HepG2 (cell line): ENCODE results near the gene CHMP1A. TPM values are rescaled to one million over a fixed set of nuclear protein-coding genes. Genes with fewer than 3 reads are reported as not detected.

Experiments
- CHCHD3 ChIP-seq: sonication (generic); formaldehyde crosslinking; IDR thresholded peaks from 2 replicates; pipeline ENCODE4 v1.8.0; 2022; ENCODE audit warnings: mild to moderate bottlenecking, missing genetic modification reagents, moderate library complexity
- CREBL2 ChIP-seq: sonication (generic); formaldehyde crosslinking; IDR thresholded peaks from 2 replicates; pipeline ENCODE4 v1.8.1; 2023; ENCODE audit warnings: missing genetic modification reagents, mild to moderate bottlenecking, borderline replicate concordance
- FLYWCH1 ChIP-seq: sonication (generic); formaldehyde crosslinking; IDR thresholded peaks from 2 replicates; pipeline ENCODE4 v1.8.1; 2023; ENCODE audit warnings: mild to moderate bottlenecking, missing genetic modification reagents
- FOXK1 ChIP-seq: sonication (generic); formaldehyde crosslinking; IDR thresholded peaks from 2 replicates; pipeline ENCODE4 v1.4.0; 2020; ENCODE audit warnings: low read depth, missing genetic modification reagents, borderline replicate concordance
- FOXO1 ChIP-seq: sonication (generic); formaldehyde crosslinking; IDR thresholded peaks from 2 replicates; pipeline ENCODE4 v1.4.0; 2020; ENCODE audit warnings: missing genetic modification reagents
- HINFP ChIP-seq: sonication (generic); formaldehyde crosslinking; IDR thresholded peaks from 2 replicates; pipeline ENCODE4 v1.4.0; 2020; ENCODE audit warnings: low read depth, mild to moderate bottlenecking, missing genetic modification reagents
- HNF4A ChIP-seq: sonication (generic); formaldehyde crosslinking; IDR thresholded peaks from 2 replicates; pipeline ENCODE4 v1.4.0; 2020; ENCODE audit warnings: missing genetic modification reagents
- IRF9 ChIP-seq: sonication (generic); formaldehyde crosslinking; IDR thresholded peaks from 2 replicates; pipeline ENCODE4 v1.8.0; 2022; ENCODE audit warnings: missing genetic modification reagents, mild to moderate bottlenecking, borderline replicate concordance
- LRRFIP1 ChIP-seq: sonication (generic); formaldehyde crosslinking; conservative IDR thresholded peaks from 2 replicates; pipeline ENCODE4 v1.4.0; 2020; ENCODE audit warnings: missing genetic modification reagents
- PHF8 ChIP-seq: sonication (generic); formaldehyde crosslinking; IDR thresholded peaks from 2 replicates; pipeline ENCODE4 v1.5.0; 2020; ENCODE audit warnings: missing genetic modification reagents
- PTBP1 ChIP-seq: fragments of 200-400 bp; formaldehyde crosslinking; IDR thresholded peaks from 2 replicates; pipeline ENCODE4 v1.6.1; 2018; ENCODE audit warnings: low read length, low read depth; ENCODE audit not compliant: poor library complexity, severe bottlenecking
- REPIN1 ChIP-seq: sonication (generic); formaldehyde crosslinking; IDR thresholded peaks from 2 replicates; pipeline ENCODE4 v1.8.0; 2022; ENCODE audit warnings: missing genetic modification reagents, low read depth, mild to moderate bottlenecking, borderline replicate concordance
- YEATS2 ChIP-seq: sonication (generic); formaldehyde crosslinking; IDR thresholded peaks from 2 replicates; pipeline ENCODE4 v1.4.0; 2020; ENCODE audit warnings: missing genetic modification reagents, borderline replicate concordance
- ZBTB2 ChIP-seq: sonication (generic); formaldehyde crosslinking; IDR thresholded peaks from 2 replicates; pipeline ENCODE4 v1.8.0; 2022; ENCODE audit warnings: low read depth, missing genetic modification reagents
- ZNF296 ChIP-seq: sonication (generic); formaldehyde crosslinking; conservative IDR thresholded peaks from 2 replicates; pipeline ENCODE4 v1.5.0; 2020; ENCODE audit warnings: mild to moderate bottlenecking, missing genetic modification reagents
- ZNF317 ChIP-seq: sonication (generic); formaldehyde crosslinking; IDR thresholded peaks from 2 replicates; pipeline ENCODE4 v1.5.0; 2020; ENCODE audit warnings: mild to moderate bottlenecking, missing genetic modification reagents
- ZNF607 ChIP-seq: sonication (generic); formaldehyde crosslinking; IDR thresholded peaks from 2 replicates; pipeline ENCODE4 v1.5.1; 2020; ENCODE audit warnings: missing genetic modification reagents, mild to moderate bottlenecking, borderline replicate concordance
- ZNF770 ChIP-seq: sonication (generic); formaldehyde crosslinking; IDR thresholded peaks from 2 replicates; pipeline ENCODE4 v1.5.0; 2020; ENCODE audit warnings: mild to moderate bottlenecking, missing genetic modification reagents
- ZNF773 ChIP-seq: sonication (generic); formaldehyde crosslinking; IDR thresholded peaks from 2 replicates; pipeline ENCODE4 v1.4.0; 2020; ENCODE audit warnings: missing genetic modification reagents, borderline replicate concordance
- polyA plus RNA-seq, 8 experiments: library from polyadenylated mRNA; depleted of rRNA in 3 of 8; stranded (reverse) in 7 of 8; unstranded in 1 of 8; fragments of >200 nt; fragmentation: Illumina TruSeq in 4 of 8; extraction: Trizol in 4 of 8; gene quantifications; 2 replicates each; pipeline versions ENCODE4 v1.2.1 to v1.2.3, GENCODE V29; 2011 to 2016; ENCODE audit warnings: low read depth in 4 of 8, missing spikeins in 1 of 8, mixed read lengths in 1 of 8; ENCODE audit not compliant: insufficient read depth in 1 of 8
- total RNA-seq, 5 experiments: library from RNA; depleted of rRNA; stranded (reverse); fragments of >200 nt; fragmentation: Illumina TruSeq; extraction: Trizol; gene quantifications; 2 replicates each; pipeline ENCODE4 v1.2.3, GENCODE V29; 2016; ENCODE audit warnings: low read depth in 1 of 5

Gene CHMP1A
- total and polyA plus RNA-seq, 2 of the 13 experiments (the other 11 are each of a cell fraction or from before 2014, with no cell fraction given), result 69.4 to 73.3 TPM

- TF ChIP-seq CHCHD3 (CRISPR knock-in tag) (0 out of 2 replicates have a peak, but pooled peaks have one; percentile 17), FOXK1 (CRISPR knock-in tag) (peak; percentile 98), IRF9 (peak; percentile 94), ZNF317 (CRISPR knock-in tag) (peak; percentile 96), REPIN1 (peak; percentile 100), YEATS2 (peak; percentile 87; the same call in 1 of the 2 replicates), ZNF770 (CRISPR knock-in tag) (peak; percentile 99), FLYWCH1 (0 out of 2 replicates have a peak, but pooled peaks have one; percentile 85), ZBTB2 (CRISPR knock-in tag) (peak; percentile 62), FOXO1 (CRISPR knock-in tag) (peak; percentile 98), PTBP1 (no peak), CREBL2 (peak; percentile 92), LRRFIP1 (CRISPR knock-in tag) (no peak), ZNF607 (CRISPR knock-in tag) (peak; percentile 99; the same call in 1 of the 2 replicates), ZNF296 (CRISPR knock-in tag) (no peak; the same call in 1 of the 2 replicates), HNF4A (peak; percentile 99), PHF8 (CRISPR knock-in tag) (peak; percentile 78), HINFP (CRISPR knock-in tag) (peak; percentile 95), ZNF773 (peak; percentile 91; the same call in 1 of the 2 replicates)
Measured at GRCh38 chr16:89687092-89687940, 29.8 kb upstream of the CHMP1A start (continued).
